Right lobe of liver (tissue), 4 donors: ENCODE data around the gene P2RY13.

ENCODE experiments used
- CTCF ChIP-seq, 4 donors: fragments of 200-600 bp in 3 of 4; fragments of 450-650 bp in 1 of 4; IDR thresholded peaks; one replicate each; pipeline versions ENCODE4 v1.5.1 to v1.8.0; 2016 to 2022; ENCODE audit warnings: antibody characterized with exemption in 4 of 4, mild to moderate bottlenecking in 2 of 4
- POLR2A ChIP-seq: fragments of 450-650 bp; IDR thresholded peaks from one replicate; pipeline ENCODE4 v1.6.1; 2017; ENCODE audit warnings: antibody characterized with exemption, mild to moderate bottlenecking
- donor health status: DM: no; HTN: no; CAD: no.
- donor health status: DM: no; HTN: no; CAD: no.
- donor health status: DM: no; HTN: yes; CAD: no.

GRCh38 chr3:151362751-151363174 lies 33.4 kb upstream of the P2RY13 start:
- TF ChIP-seq CTCF (IDR thresholded peaks at IDR 0.05), result no peak
- TF ChIP-seq POLR2A, result no peak
